ENCODE results near the gene DOCK1. TPM values are rescaled to one million over a fixed set of nuclear protein-coding genes. Genes with fewer than 3 reads are reported as not detected.
A peak's percentile ranks its signal among the peaks of the same experiment; 100 is the strongest.

Gene DOCK1
- polyA plus RNA-seq, 1 of the 3 experiments (the other 2 are of a cell fraction) = 15.5 TPM

DNA sequence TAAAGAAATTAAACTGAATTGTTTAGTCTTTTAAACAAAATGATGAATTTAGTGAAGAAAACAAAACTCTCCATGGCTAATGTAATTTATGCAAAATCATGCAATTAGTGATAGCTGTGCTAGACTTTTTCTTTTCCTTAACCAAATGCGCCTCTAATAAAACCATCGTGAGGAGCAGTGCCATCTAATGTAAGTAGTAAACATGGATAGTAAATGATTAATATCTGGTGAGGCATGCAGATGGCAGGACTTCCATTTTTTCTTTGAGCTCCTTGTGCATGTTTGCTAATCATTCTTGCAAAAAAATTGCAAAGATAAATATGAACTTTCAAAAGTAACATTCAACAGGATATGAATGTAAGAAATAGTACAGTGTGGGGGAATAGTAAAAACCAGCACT lies 288.9 kb downstream of the DOCK1 start (continued):
- TF ChIP-seq SMC3 (IDR thresholded peaks at IDR 0.05; ENCODE audit: low read depth, low read length) = no peak
- no peak for TF ChIP-seq FOXJ3 (CRISPR knock-in tag; IDR thresholded peaks at IDR 0.05)
- TF ChIP-seq RFX5 (IDR thresholded peaks at IDR 0.05; ENCODE audit: low read length) = no peak

DNA sequence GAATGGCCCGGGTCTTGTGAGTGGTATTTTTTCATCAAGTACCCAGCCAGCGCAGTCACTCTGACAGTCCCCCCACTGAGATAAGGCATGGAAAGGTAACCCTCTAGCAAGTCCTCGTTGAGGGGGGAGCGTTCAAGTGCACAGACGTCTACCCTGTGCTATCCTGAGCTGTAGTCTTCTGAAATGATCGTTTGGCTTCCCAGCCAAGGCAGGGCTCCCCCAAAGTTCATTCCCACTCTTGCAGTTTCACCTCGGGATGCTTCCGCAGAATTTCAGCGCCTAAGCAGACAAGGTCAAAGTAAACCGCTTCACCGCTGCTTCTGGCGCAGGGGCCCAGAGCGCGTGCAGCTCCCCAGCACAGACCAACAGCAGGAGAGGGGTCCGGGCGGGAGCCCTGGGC lies 289.4 kb downstream of the DOCK1 start:
- Histone ChIP-seq H4K20me1 (ENCODE audit: insufficient read depth) (peaks cover 46% of the 10 kb centered on the region), H3K4me1 (ENCODE audit: control insufficient read depth in 1 of 2, insufficient read depth in 2 of 2, low read depth in 1 of 2, low read length in 1 of 2) (peaks cover 0 to 10% of the 10 kb centered on the region in 2 experiments; a peak in 1 of 4 replicates), H2AFZ (ENCODE audit: low read depth) (no peak overlapping the region), H3K4me2 (peak overlapping the region; percentile 93; the same call in 1 of the 2 replicates), H3K27ac (ENCODE audit: low read depth in 2 of 2, low read length in 1 of 2) (no peak overlapping the region), H3K36me3 (replicated peaks in 1 of 2; ENCODE audit: control insufficient read depth in 1 of 2, insufficient read depth in 2 of 2, low read length in 1 of 2) (no peaks in the 10 kb centered on the region), H3K4me3 (ENCODE audit: low read depth in 2 of 2, low read length in 1 of 2) (peak overlapping the region in 1 of 2 experiments; percentile 66; a peak in 1 of 4 replicates), H3K27me3 (ENCODE audit: insufficient read depth) (no peaks in the 10 kb centered on the region), H3K9ac (no peak overlapping the region), H3K9me2 (no peaks in the 10 kb centered on the region), H3K79me2 (ENCODE audit: insufficient read depth) (no peaks in the 10 kb centered on the region), H3F3A (replicated peaks; ENCODE audit: insufficient read depth) (peaks cover 5% of the 10 kb centered on the region), H3K9me3 (no peaks in the 10 kb centered on the region)
- no peak for DNase-seq
- no peak for TF ChIP-seq NRF1 (IDR thresholded peaks at IDR 0.05; ENCODE audit: low read depth, low read length)
- TF ChIP-seq, protein P1, sequence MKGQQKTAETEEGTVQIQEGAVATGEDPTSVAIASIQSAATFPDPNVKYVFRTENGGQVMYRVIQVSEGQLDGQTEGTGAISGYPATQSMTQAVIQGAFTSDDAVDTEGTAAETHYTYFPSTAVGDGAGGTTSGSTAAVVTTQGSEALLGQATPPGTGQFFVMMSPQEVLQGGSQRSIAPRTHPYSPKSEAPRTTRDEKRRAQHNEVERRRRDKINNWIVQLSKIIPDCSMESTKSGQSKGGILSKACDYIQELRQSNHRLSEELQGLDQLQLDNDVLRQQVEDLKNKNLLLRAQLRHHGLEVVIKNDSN (IDR thresholded peaks at IDR 0.05; ENCODE audit: borderline replicate concordance, low read depth) = no peak
- no peak for TF ChIP-seq FOXJ3 (CRISPR knock-in tag; IDR thresholded peaks at IDR 0.05)
- no peak for TF ChIP-seq EZH2phosphoT487 (IDR thresholded peaks at IDR 0.05; ENCODE audit: borderline replicate concordance, low read depth)
- no peak for TF ChIP-seq MEF2A (IDR thresholded peaks at IDR 0.05; ENCODE audit: borderline replicate concordance, low read depth)
- no peak for TF ChIP-seq GATA2 (CRISPR knock-in tag; IDR thresholded peaks at IDR 0.05)
- TF ChIP-seq TCF12 (IDR thresholded peaks at IDR 0.05) = no peak
- ChIA-PET CTCF (interaction anchor here (1.2 to 6.6 kb wide), 4 partner anchors 12 to 79 kb away, joined by 3 to 29 read pairs (median 3); no protein-coding TSS in a partner anchor), POLR2A (no interaction called here)
- WGBS (ENCODE audit: low lambda C conversion rate) = 58% methylated on average over 15 of the region's 16 CpGs

DNA sequence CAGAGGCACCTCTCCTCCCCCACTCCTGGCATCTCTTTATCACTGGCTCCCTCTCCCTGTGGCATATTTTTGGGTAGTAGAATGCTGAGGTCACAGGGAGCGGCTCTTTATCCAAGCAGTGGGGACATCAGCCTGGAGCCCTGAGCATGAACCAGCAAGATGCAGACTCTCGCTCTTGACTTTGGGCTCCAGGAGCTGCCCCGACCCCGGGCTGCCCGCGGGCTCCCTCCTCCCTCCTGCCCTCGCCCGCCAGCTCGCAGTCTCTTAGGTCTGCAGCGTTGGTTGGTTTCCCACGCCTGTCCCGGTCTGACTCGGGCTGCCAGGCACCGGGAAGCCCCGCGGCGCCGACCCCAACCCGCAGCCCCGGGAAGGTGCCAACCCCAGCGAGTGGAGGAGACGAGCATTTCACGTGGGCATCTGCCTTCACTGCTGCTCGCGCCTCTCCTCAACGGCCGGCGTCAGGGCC lies 289.8 kb downstream of the DOCK1 start:
- ChIA-PET POLR2A (no interaction called here), CTCF (interaction anchor here (1.2 to 6.6 kb wide), 2 partner anchors 12 to 36 kb away, joined by 3 to 29 read pairs; no protein-coding TSS in a partner anchor)
- Histone ChIP-seq H2AFZ (ENCODE audit: low read depth) (no peak overlapping the region), H3K4me3 (ENCODE audit: low read depth in 2 of 2, low read length in 1 of 2) (peak overlapping the region; percentile 46 to 66), H3K9me3 (no peaks in the 10 kb centered on the region), H3K9ac (no peak overlapping the region), H3K9me2 (no peaks in the 10 kb centered on the region), H3K36me3 (replicated peaks in 1 of 2; ENCODE audit: control insufficient read depth in 1 of 2, insufficient read depth in 2 of 2, low read length in 1 of 2) (no peaks in the 10 kb centered on the region), H3K27ac (ENCODE audit: low read depth in 2 of 2, low read length in 1 of 2) (no peak overlapping the region), H4K20me1 (ENCODE audit: insufficient read depth) (peaks cover 46% of the 10 kb centered on the region), H3K79me2 (ENCODE audit: insufficient read depth) (no peaks in the 10 kb centered on the region), H3K4me1 (ENCODE audit: control insufficient read depth in 1 of 2, insufficient read depth in 2 of 2, low read depth in 1 of 2, low read length in 1 of 2) (peaks cover 0 to 10% of the 10 kb centered on the region in 2 experiments; a peak in 1 of 4 replicates), H3K4me2 (peak overlapping the region; percentile 93), H3K27me3 (ENCODE audit: insufficient read depth) (no peaks in the 10 kb centered on the region), H3F3A (replicated peaks; ENCODE audit: insufficient read depth) (peaks cover 5% of the 10 kb centered on the region)
- DNase-seq = peak; percentile 65
- no peak for TF ChIP-seq RFX5 (IDR thresholded peaks at IDR 0.05; ENCODE audit: low read length)
- TF ChIP-seq EP300 (IDR thresholded peaks at IDR 0.05; ENCODE audit: borderline replicate concordance in 1 of 2, low read depth in 1 of 2, low read length in 1 of 2) = no peak
- TF ChIP-seq, protein P2, sequence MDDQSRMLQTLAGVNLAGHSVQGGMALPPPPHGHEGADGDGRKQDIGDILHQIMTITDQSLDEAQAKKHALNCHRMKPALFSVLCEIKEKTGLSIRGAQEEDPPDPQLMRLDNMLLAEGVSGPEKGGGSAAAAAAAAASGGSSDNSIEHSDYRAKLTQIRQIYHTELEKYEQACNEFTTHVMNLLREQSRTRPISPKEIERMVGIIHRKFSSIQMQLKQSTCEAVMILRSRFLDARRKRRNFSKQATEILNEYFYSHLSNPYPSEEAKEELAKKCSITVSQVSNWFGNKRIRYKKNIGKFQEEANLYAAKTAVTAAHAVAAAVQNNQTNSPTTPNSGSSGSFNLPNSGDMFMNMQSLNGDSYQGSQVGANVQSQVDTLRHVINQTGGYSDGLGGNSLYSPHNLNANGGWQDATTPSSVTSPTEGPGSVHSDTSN (IDR thresholded peaks at IDR 0.05) = no peak
- TF ChIP-seq GATA2 (CRISPR knock-in tag; IDR thresholded peaks at IDR 0.05) = no peak
- no peak for TF ChIP-seq ELF1 (IDR thresholded peaks at IDR 0.05)
- no peak for TF ChIP-seq TCF12 (IDR thresholded peaks at IDR 0.05)
- no peak for TF ChIP-seq JUND (IDR thresholded peaks at IDR 0.05)
- no peak for TF ChIP-seq POLR2AphosphoS5 (IDR thresholded peaks at IDR 0.05; ENCODE audit: low read depth, low read length)
- no peak for TF ChIP-seq SMC3 (IDR thresholded peaks at IDR 0.05; ENCODE audit: low read depth, low read length)
- TF ChIP-seq, protein P3, sequence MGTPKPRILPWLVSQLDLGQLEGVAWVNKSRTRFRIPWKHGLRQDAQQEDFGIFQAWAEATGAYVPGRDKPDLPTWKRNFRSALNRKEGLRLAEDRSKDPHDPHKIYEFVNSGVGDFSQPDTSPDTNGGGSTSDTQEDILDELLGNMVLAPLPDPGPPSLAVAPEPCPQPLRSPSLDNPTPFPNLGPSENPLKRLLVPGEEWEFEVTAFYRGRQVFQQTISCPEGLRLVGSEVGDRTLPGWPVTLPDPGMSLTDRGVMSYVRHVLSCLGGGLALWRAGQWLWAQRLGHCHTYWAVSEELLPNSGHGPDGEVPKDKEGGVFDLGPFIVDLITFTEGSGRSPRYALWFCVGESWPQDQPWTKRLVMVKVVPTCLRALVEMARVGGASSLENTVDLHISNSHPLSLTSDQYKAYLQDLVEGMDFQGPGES (IDR thresholded peaks at IDR 0.05; ENCODE audit: low read depth, low read length) = no peak
- TF ChIP-seq FOXM1 (IDR thresholded peaks at IDR 0.05; ENCODE audit: low read depth) = no peak
- 9% methylated on average over 23 of the region's 28 CpGs for WGBS (ENCODE audit: low lambda C conversion rate)

Measured in SK-N-SH (cell line).